UCSD-AML1 (cell line): ENCODE results near the gene CGB7.
"Not testable (repeated sequence)": the region's sequence is repeated elsewhere in the genome, so short reads cannot be mapped to it uniquely, and the experiment has no call there.

ENCODE experiments used
- DNase-seq: peaks from one replicate; lab custom pipeline; 2025; ENCODE audit not compliant: unreplicated experiment; lab: John Stamatoyannopoulos, UW

Gene CGB7

GRCh38 chr19:49073514-49074378 lies 16.2 kb upstream of the CGB7 start:
- DNase-seq, result peak; percentile 53

DNA sequence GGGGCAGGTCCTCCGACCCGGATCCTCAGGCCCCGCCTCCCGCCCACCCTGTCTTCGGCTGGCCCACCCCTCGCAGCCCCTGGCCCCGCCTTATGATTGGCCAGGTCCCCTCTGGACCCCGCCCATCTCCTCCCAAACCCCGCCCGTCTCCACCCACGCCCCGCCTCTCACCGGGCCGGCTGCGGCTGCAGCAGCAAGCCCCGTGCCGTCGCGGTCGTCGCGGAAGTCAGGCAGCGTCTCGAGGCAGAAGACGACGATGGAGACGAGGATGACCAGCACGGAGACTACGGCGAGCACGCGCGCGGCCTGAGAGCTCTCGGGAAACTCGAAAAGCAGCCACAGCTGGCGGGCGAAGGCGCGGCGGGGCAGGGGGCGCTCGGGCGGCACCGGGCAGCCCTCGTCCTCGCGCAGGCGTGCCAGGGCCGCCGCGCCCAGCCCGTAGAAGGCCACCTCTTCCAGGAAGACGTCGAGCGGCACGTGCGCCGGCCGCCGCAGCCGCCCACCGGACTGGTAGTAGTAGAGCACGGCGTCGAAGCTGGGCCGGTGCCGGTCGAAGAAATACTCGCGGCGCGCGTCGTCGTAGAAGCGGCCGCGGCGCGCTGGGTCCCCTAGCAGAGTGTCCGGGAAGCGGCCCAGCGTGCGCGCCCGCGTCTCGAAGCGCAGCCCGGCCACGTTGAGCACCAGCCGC lies 14.5 kb upstream of the CGB7 start:
- DNase-seq, result no peak

GRCh38 chr19:49070416-49070815 lies 12.9 kb upstream of the CGB7 start:
- DNase-seq, result no peak

DNA sequence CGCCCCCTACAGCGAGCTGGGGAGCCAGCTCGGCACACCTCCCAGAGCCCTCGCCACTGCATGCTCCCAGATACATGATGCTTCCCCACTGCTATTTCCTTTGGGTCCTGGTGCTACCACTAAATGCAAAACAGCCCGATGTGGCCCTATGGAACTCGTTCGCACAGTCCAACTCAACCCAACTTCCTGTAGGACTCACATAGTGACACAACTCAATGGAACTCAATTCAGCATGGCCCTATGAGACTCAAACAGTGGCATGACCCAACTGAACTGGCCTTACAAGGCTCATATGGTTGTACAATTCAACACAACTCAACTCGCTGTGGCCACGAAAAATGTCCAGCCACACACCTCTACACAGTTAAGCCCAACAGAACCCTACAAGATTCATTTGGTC lies 11.5 kb upstream of the CGB7 start:
- no peak for DNase-seq

DNA sequence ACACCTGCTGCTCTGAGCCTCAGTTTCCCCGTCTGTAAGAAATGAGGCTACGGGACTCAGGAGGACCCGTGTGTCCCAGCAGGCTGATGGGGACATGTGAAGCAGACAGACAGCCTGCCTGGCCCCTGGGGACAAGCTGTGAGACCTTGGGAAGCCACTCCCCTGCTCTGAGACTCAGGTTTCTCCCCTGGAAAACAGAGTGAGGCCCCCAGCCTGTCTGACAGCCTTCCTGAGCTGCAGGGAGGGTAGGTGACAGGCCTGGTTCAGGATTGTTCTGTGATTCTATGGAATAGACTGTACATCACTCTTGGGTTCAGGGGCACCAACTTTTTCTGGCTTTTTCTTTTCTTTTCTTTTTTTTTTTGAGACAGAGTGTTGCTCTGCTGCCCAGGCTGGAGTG lies 10.0 kb upstream of the CGB7 start:
- no peak for DNase-seq

- DNase-seq, result no peak
Observed at GRCh38 chr19:49065905-49066512, 8.5 kb upstream of the CGB7 start.

GRCh38 chr19:49064768-49065611 lies 7.4 kb upstream of the CGB7 start, which contains the start of gene NTF4:
Gene NTF4, minus strand, starts transcription at chr19:49064818. Its CDS starts 2,821 bp downstream, at chr19:49061997.
- DNase-seq, result no peak

DNA sequence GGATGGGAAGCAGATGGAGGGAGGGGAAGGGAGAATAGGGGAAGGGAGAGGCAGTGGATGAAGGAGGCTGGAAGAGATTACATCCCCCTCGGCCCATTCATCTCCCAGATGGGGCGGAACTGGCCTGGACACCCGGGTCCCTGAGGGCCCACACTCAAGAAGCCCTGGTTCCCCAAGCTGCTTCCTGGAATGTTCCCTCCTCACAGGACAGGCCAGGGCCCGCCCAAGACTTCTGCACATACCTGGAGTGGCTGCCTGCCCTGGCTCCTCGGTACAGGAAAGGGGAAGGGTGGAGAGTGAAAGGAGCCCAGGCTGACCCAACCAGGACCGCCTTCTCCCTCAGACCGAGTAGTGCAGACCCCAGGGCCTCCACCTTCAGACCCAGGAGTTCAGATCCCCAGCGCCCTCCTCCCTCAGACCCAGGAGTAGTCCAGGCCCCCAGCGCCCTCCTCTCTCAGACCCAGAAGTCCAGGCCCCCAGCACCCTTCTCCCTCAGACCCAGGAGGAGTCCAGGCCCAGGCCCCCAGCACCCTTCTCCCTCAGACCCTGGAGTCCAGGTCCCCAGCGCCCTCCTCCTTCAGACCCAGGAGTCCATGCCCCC lies 6.6 kb upstream of the CGB7 start:
- DNase-seq, result no peak

- DNase-seq, result no peak
Observed at GRCh38 chr19:49061445-49061844, 3.9 kb upstream of the CGB7 start.

DNA sequence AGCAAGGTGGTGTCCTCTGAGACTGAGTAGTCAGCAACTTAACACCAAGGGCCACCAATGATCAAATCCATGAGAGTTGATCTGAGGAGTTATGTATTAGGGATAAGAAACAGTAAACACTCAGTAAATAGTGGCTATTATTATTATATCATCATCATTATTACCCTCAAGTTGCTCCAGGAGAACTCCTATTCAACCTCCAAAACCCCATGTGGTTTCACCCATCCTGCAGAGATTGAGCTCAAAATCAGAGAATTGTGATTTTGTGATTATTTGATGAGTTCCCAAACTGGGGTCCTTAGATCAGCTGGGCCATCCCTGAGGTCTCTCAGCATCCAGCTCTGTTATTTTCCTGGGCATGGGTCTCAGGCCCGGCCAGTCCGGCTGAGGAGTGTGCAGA lies 3.5 kb upstream of the CGB7 start:
- DNase-seq, result no peak

GRCh38 chr19:49059053-49059452 lies 1.5 kb upstream of the CGB7 start:
- no peak for DNase-seq

DNA sequence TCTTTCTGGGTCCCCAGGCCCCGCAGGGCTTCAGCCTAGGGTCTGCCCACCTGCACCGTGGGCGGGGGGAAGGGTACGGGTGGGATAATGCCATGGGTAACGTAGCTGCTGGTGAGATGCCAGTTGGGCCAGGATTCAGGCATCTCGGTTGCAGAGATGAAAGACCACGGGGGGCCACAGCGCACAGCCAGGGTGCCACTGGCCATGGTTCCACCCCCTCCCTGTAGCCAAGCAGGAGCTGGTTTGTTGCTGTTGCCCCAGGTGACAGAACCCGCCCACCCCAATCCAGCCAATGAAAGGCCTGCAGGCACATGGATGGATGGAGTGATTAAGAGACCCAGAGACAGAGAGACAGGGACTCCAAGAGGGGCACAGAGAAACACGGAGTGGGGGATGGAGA lies 1.0 kb upstream of the CGB7 start:
- no peak for DNase-seq

DNA sequence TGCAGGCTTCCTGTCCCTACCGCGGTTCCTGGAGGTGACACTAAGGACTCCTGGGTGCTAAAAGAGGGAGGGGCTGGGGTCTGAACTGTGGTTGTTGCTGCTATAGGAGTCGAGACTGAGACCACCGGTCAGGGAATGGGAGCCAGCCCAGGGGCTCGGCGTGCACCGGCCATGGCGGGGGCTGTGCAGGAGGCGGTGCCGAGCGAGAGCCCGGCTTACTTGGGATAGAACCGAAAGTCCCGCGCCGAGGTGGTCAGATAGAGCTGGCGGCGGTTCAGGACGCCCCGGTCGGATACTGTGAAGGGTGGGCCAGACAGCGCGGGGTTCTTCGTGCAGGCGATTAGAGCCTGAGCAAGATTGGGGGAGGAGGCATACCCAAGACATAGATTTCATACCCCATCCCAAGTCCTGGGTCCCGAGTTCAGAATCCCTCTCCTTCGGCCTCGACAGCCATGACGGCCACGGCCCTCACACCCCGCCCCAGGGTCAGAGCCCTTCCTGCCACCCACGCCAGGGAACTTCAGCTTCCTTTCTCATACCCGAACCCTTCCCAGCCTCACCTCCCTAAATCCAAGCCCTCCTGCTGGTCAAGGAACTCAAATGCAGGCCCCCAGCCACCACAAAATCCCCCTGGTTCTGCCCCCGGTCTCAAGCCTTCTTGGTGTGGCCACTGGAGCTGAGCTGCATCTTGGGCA lies 500 bp downstream of the CGB7 start:
- DNase-seq, result not testable (repeated sequence)

GRCh38 chr19:49056101-49056901 lies 1.2 kb downstream of the CGB7 start:
- DNase-seq, result peak; percentile 65

DNA sequence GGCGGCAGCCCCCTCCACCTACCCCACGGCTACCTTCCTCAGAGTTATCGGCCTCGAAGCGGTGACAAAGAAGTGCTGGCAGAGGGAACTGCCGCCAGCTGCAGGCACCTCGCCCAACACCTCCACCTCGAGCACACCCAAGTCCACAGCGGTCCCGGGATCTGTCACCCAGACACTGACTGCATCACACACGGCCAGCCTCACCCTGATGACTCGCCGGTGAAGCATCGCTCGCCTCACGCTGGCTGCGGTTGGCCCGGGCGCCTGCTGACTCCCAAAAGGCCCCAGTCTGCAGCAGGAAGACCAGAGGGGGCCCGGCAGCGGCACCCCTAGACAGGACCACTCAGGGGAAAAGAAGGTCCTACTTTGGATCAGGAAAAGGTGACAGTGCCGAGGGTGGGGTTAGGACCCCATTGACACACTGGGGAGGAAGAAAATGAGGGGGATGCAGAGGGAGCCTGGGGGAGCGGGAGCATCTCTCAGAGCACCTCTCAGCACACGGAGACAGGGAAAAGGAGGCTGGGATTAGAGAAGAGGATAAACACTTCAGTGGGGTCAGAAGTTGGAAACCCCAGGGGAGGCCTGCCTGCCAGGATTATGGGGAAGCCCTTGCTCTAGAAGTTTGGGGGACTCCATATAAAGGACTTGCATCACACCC lies 7.0 kb downstream of the CGB7 start:
- not testable (repeated sequence) for DNase-seq

GRCh38 chr19:49049834-49050233 lies 7.7 kb downstream of the CGB7 start:
- not testable (repeated sequence) for DNase-seq

- DNase-seq, result not testable (repeated sequence)
Observed at GRCh38 chr19:49049011-49049410, 8.5 kb downstream of the CGB7 start, which contains the start of gene CGB8. Gene CGB8, minus strand, starts transcription at chr19:49049111. Its CDS starts 372 bp downstream, at chr19:49048739.

- DNase-seq, result not testable (repeated sequence)
Observed at GRCh38 chr19:49043548-49043947, 14.0 kb downstream of the CGB7 start, which contains the start of gene CGB5. Gene CGB5, plus strand, starts transcription at chr19:49043848. Its CDS starts 362 bp downstream, at chr19:49044210.
